Activated T-helper 2 cell treated with anti-CD3 and anti-CD28 coated beads, Interferon-gamma antibody, Interleukin-2, Interleukin-4, amounts not matched to agents 10 μg/mL and 5 μg/mL and 100 μg/mL, durations not matched to agents 14 hours and 24 hours and 36 hours (primary cell): Measurements from ENCODE around the gene GBP3. TPM values are rescaled to one million over a fixed set of nuclear protein-coding genes. Genes with fewer than 3 reads are reported as not detected.
"Not testable (repeated sequence)": the region's sequence is repeated elsewhere in the genome, so short reads cannot be mapped to it uniquely, and the experiment has no call there.

ENCODE experiments used
- DNase-seq: peaks from one replicate; pipeline ENCODE4 v3.0.0; 2021; ENCODE audit warnings: low spot score
- H3K27ac Mint-ChIP-seq: one replicate; pipeline ENCODE4 v1.8.0; 2021; ENCODE audit warnings: mixed read lengths
- H3K27me3 Mint-ChIP-seq: one replicate; pipeline ENCODE4 v1.8.0; 2021; ENCODE audit warnings: low read depth, mixed read lengths
- H3K36me3 Mint-ChIP-seq: one replicate; pipeline ENCODE4 v1.8.0; 2021; ENCODE audit warnings: low read depth, mixed read lengths
- H3K4me1 Mint-ChIP-seq: one replicate; pipeline ENCODE4 v1.8.0; 2021; ENCODE audit warnings: low read depth, mixed read lengths
- H3K4me3 Mint-ChIP-seq: one replicate; pipeline ENCODE4 v1.8.0; 2021; ENCODE audit warnings: low read depth, mild to moderate bottlenecking, moderate library complexity, mixed read lengths
- H3K9me3 Mint-ChIP-seq: one replicate; pipeline ENCODE4 v1.8.0; 2021; ENCODE audit warnings: mixed read lengths
- intact Hi-C: fragments of 100-400 bp; cut with micrococcal nuclease; formaldehyde crosslinking; loops from one replicate; pipeline ENCODE4 v1.15.1; 2023
- total RNA-seq: library from RNA; stranded (reverse); gene quantifications from 2 replicates; pipeline ENCODE4 v1.2.3, GENCODE V29; 2022

The GBP3 gene
- 6.4 and 7.5 TPM in 2 replicates for total RNA-seq

- Mint-ChIP-seq H3K27ac (peak within 1 kb of the TSS; percentile 79), H3K4me1 (peaks cover 46% of the 10 kb centered on the region), H3K4me3 (peak within 1 kb of the TSS; percentile 93), H3K9me3 (peaks cover 20% of the 10 kb centered on the region), H3K36me3 (peaks cover 52% of the 10 kb centered on the region), H3K27me3 (no peaks in the 10 kb centered on the region)
- no peak for DNase-seq
- intact Hi-C loops = loop anchor here (2.0 kb wide), 3 partner anchors 18 to 42 kb away; partner anchors contain the start of gene GBP1
Observed at GRCh38 chr1:89022167-89022959, at the start of gene GBP3. Gene GBP3, minus strand, starts transcription at chr1:89022866. Its CDS starts 2,145 bp downstream, at chr1:89020721.

- peaks cover 12% of the 10 kb centered on the region for H3K36me3 Mint-ChIP-seq
- intact Hi-C loops = no loop called here
- peaks cover 1% of the 10 kb centered on the region for H3K27me3 Mint-ChIP-seq
- peaks cover 16% of the 10 kb centered on the region for H3K9me3 Mint-ChIP-seq
- H3K4me1 Mint-ChIP-seq = peaks cover 26% of the 10 kb centered on the region
- DNase-seq = no peak
- peak overlapping the region; percentile 79 for H3K4me3 Mint-ChIP-seq
- H3K27ac Mint-ChIP-seq = peak overlapping the region; percentile 9
Observed at GRCh38 chr1:89070509-89070908, 47.8 kb upstream of the GBP3 start.

- Mint-ChIP-seq H3K36me3 (peaks cover 12% of the 10 kb centered on the region), H3K27me3 (peaks cover 1% of the 10 kb centered on the region), H3K27ac (peak overlapping the region; percentile 73), H3K4me3 (peak overlapping the region; percentile 79), H3K9me3 (peaks cover 14% of the 10 kb centered on the region), H3K4me1 (peaks cover 26% of the 10 kb centered on the region)
- intact Hi-C loops = no loop called here
- DNase-seq = no peak
Observed at GRCh38 chr1:89069951-89070350, 47.3 kb upstream of the GBP3 start.

GRCh38 chr1:89068291-89068690 lies 45.6 kb upstream of the GBP3 start:
- Mint-ChIP-seq H3K4me1 (peaks cover 39% of the 10 kb centered on the region), H3K27ac (peak overlapping the region; percentile 20), H3K9me3 (peaks cover 5% of the 10 kb centered on the region), H3K27me3 (no peaks in the 10 kb centered on the region), H3K4me3 (no peak overlapping the region), H3K36me3 (peaks cover 11% of the 10 kb centered on the region)
- intact Hi-C loops = no loop called here
- no peak for DNase-seq

- Mint-ChIP-seq H3K27ac (peak within 1 kb of the TSS; percentile 86), H3K4me1 (peaks cover 59% of the 10 kb centered on the region), H3K4me3 (peak within 1 kb of the TSS; percentile 81), H3K27me3 (no peaks in the 10 kb centered on the region), H3K36me3 (peaks cover 36% of the 10 kb centered on the region), H3K9me3 (no peaks in the 10 kb centered on the region)
- DNase-seq = no peak
- intact Hi-C loops = loop anchor here (1.0 to 2.0 kb wide), 3 partner anchors 18 to 42 kb away; partner anchors contain the start of gene GBP3
Observed at GRCh38 chr1:89065079-89065868, 42.6 kb upstream of the GBP3 start, which contains the start of gene GBP1. Gene GBP1, minus strand, starts transcription at chr1:89065208. Its CDS starts 1,974 bp downstream, at chr1:89063234.

GRCh38 chr1:89064632-89065031 lies 42.0 kb upstream of the GBP3 start:
- DNase-seq = no peak
- H3K36me3 Mint-ChIP-seq = peaks cover 41% of the 10 kb centered on the region
- intact Hi-C loops = loop anchor here (1.0 to 2.0 kb wide), 3 partner anchors 18 to 42 kb away; partner anchors contain the start of gene GBP3
- H3K4me1 Mint-ChIP-seq = peaks cover 55% of the 10 kb centered on the region
- H3K9me3 Mint-ChIP-seq = no peaks in the 10 kb centered on the region
- H3K27ac Mint-ChIP-seq = peak overlapping the region; percentile 86
- no peaks in the 10 kb centered on the region for H3K27me3 Mint-ChIP-seq
- H3K4me3 Mint-ChIP-seq = peak overlapping the region; percentile 81

GRCh38 chr1:89063094-89063493 lies 40.4 kb upstream of the GBP3 start:
- no peaks in the 10 kb centered on the region for H3K27me3 Mint-ChIP-seq
- DNase-seq = no peak
- H3K27ac Mint-ChIP-seq = no peak overlapping the region
- intact Hi-C loops = no loop called here
- peaks cover 44% of the 10 kb centered on the region for H3K4me1 Mint-ChIP-seq
- H3K4me3 Mint-ChIP-seq = peak overlapping the region; percentile 81
- H3K9me3 Mint-ChIP-seq = no peaks in the 10 kb centered on the region
- H3K36me3 Mint-ChIP-seq = peaks cover 55% of the 10 kb centered on the region

- no peak overlapping the region for H3K4me3 Mint-ChIP-seq
- peaks cover 42% of the 10 kb centered on the region for H3K4me1 Mint-ChIP-seq
- no peaks in the 10 kb centered on the region for H3K9me3 Mint-ChIP-seq
- no peak for DNase-seq
- no peaks in the 10 kb centered on the region for H3K27me3 Mint-ChIP-seq
- peaks cover 81% of the 10 kb centered on the region for H3K36me3 Mint-ChIP-seq
- no peak overlapping the region for H3K27ac Mint-ChIP-seq
- intact Hi-C loops = no loop called here
Observed at GRCh38 chr1:89060091-89060490, 37.4 kb upstream of the GBP3 start.

- Mint-ChIP-seq H3K9me3 (no peaks in the 10 kb centered on the region), H3K4me1 (peaks cover 5% of the 10 kb centered on the region), H3K27ac (no peak overlapping the region), H3K36me3 (peaks cover 80% of the 10 kb centered on the region), H3K4me3 (no peak overlapping the region), H3K27me3 (no peaks in the 10 kb centered on the region)
- DNase-seq = no peak
- intact Hi-C loops = no loop called here
Observed at GRCh38 chr1:89051955-89052312, 29.3 kb upstream of the GBP3 start.

- Mint-ChIP-seq H3K4me1 (peaks cover 5% of the 10 kb centered on the region), H3K9me3 (no peaks in the 10 kb centered on the region), H3K27ac (no peak overlapping the region), H3K27me3 (no peaks in the 10 kb centered on the region), H3K4me3 (no peak overlapping the region), H3K36me3 (peaks cover 75% of the 10 kb centered on the region)
- intact Hi-C loops = no loop called here
- DNase-seq = no peak
Observed at GRCh38 chr1:89051300-89051954, 28.8 kb upstream of the GBP3 start.

- Mint-ChIP-seq H3K9me3 (no peaks in the 10 kb centered on the region), H3K27ac (no peak overlapping the region), H3K36me3 (peaks cover 68% of the 10 kb centered on the region), H3K4me3 (no peak overlapping the region), H3K27me3 (no peaks in the 10 kb centered on the region), H3K4me1 (peaks cover 5% of the 10 kb centered on the region)
- DNase-seq = no peak
- intact Hi-C loops = no loop called here
Observed at GRCh38 chr1:89050649-89051033, 28.0 kb upstream of the GBP3 start.

GRCh38 chr1:89049901-89050648 lies 27.4 kb upstream of the GBP3 start:
- intact Hi-C loops = loop anchor here (5.0 kb wide), 1 partner anchor 147 kb away; the partner anchor contains the start of gene GBP4
- peaks cover 65% of the 10 kb centered on the region for H3K36me3 Mint-ChIP-seq
- H3K4me1 Mint-ChIP-seq, H3K27ac Mint-ChIP-seq, DNase-seq, H3K27me3 Mint-ChIP-seq, H3K4me3 Mint-ChIP-seq, H3K9me3 Mint-ChIP-seq: not testable (repeated sequence)
